Nephron progenitor cell (in vitro differentiated cells): ENCODE measurements around the gene CITED2.

ENCODE experiments used
- DNase-seq: peaks from one replicate; pipeline ENCODE4 v3.0.0; 2021
- H3K27ac Mint-ChIP-seq: 2 replicates; pipeline ENCODE4 v1.8.0; 2021; ENCODE audit warnings: mild to moderate bottlenecking, moderate library complexity, mixed read lengths
- H3K27me3 Mint-ChIP-seq: 2 replicates; pipeline ENCODE4 v1.8.0; 2021; ENCODE audit warnings: mild to moderate bottlenecking, low read depth, mixed read lengths; ENCODE audit not compliant: poor library complexity
- H3K36me3 Mint-ChIP-seq: 2 replicates; pipeline ENCODE4 v1.8.0; 2021; ENCODE audit warnings: low read depth, mixed read lengths
- H3K4me1 Mint-ChIP-seq: 2 replicates; pipeline ENCODE4 v1.8.0; 2021; ENCODE audit warnings: mixed read lengths
- H3K4me3 Mint-ChIP-seq: 2 replicates; pipeline ENCODE4 v1.8.0; 2021; ENCODE audit warnings: mild to moderate bottlenecking, moderate library complexity, mixed read lengths
- H3K9me3 Mint-ChIP-seq: 2 replicates; pipeline ENCODE4 v1.8.0; 2021; ENCODE audit warnings: mild to moderate bottlenecking, moderate library complexity, mixed read lengths
- TF ChIP-seq, protein P1 (sequence below): fragments of 200-600 bp; sonication (generic); IDR thresholded peaks from 2 replicates; pipeline ENCODE4 v1.5.0; 2021; ENCODE audit warnings: antibody characterized with exemption

Gene CITED2, protein sequence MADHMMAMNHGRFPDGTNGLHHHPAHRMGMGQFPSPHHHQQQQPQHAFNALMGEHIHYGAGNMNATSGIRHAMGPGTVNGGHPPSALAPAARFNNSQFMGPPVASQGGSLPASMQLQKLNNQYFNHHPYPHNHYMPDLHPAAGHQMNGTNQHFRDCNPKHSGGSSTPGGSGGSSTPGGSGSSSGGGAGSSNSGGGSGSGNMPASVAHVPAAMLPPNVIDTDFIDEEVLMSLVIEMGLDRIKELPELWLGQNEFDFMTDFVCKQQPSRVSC

DNA sequence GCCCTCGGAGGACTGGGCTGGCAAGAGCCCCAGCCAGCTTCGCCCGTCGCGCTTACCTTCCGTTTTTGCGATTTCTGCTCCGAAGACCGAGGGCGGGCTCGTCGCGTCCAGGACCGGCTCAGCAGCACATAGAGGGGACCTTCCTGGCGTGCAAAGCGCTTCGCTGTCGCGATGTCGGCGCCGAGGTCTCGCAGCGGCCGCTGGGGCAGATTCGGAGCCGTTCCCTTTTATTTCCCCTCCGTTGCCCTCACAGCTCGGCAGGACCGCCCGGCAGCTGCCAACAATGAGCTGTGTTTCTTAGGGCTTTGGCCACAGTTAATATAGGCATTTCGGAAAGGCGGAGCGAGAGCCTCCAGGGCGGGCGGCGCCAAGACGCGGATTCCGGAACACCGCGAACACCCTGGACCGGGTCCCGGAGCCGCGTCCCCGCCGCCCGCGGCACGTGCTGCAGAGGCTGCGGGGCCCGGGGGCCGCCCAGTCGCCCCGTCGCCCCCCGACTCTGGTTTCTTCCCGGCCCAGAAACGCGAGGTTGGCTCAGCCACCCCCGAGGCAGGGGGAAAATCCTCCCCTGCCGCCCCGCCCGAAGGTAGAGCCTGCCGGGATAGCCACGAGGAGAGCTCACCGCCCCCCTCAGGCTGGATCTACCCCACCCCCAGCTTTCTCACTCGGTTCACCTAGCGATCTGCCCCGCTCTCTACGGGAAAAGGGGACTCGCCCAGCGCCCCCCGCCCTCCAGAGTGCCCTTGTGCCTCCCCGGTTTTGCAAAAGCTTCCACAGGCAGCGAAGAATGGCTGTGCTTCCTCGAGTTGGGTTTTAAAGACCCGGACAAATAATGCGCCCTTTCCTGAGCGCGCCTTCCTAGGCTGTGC lies at the start of gene CITED2:
Gene CITED2 (minus strand): TSS at position 292 of the 869 bp plus-strand sequence. CDS start 704 bp downstream, outside the sequence.
- Mint-ChIP-seq H3K27ac (peak within 1 kb of the TSS; percentile 99), H3K4me1 (peaks cover 60% of the 10 kb centered on the region), H3K36me3 (peaks cover 46% of the 10 kb centered on the region), H3K4me3 (peak within 1 kb of the TSS; percentile 96), H3K27me3 (peaks cover 9% of the 10 kb centered on the region), H3K9me3 (peaks cover 4% of the 10 kb centered on the region)
- peak; percentile 93 for DNase-seq
- TF ChIP-seq, protein P1, sequence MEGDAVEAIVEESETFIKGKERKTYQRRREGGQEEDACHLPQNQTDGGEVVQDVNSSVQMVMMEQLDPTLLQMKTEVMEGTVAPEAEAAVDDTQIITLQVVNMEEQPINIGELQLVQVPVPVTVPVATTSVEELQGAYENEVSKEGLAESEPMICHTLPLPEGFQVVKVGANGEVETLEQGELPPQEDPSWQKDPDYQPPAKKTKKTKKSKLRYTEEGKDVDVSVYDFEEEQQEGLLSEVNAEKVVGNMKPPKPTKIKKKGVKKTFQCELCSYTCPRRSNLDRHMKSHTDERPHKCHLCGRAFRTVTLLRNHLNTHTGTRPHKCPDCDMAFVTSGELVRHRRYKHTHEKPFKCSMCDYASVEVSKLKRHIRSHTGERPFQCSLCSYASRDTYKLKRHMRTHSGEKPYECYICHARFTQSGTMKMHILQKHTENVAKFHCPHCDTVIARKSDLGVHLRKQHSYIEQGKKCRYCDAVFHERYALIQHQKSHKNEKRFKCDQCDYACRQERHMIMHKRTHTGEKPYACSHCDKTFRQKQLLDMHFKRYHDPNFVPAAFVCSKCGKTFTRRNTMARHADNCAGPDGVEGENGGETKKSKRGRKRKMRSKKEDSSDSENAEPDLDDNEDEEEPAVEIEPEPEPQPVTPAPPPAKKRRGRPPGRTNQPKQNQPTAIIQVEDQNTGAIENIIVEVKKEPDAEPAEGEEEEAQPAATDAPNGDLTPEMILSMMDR, result no peak

DNA sequence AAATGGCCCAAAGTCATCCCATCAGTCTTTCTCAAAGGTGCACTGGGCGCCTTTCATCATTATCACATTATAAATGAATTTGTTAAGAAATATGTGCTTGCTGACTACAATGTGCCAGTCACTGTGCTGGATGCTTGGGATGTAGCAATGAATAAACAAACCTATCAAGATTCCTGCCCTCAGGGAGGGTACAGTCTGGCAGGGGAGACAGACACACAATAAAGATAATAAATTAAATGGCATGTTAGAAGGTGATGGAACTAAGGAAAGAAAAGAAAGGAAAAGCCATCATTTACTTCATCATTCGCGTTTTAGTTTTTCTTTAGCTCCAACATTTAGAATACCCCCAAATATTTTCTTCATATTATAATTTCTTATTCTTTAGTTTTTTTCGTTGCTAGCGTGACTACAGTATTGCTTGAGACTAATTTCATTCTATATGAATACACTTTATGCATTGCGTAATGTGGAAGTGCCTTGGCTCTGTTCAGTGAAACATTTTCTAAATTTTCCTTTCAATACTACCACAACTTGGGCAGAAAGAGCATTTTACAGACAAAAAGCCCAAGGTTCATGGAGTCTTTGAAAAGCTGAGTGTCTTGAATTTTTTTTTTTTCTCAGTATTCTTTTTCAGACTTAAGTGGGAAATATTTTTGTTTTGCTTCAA lies 48.7 kb upstream of the CITED2 start:
- DNase-seq, result no peak
- Mint-ChIP-seq H3K27me3 (no peaks in the 10 kb centered on the region), H3K27ac (no peak overlapping the region), H3K9me3 (no peaks in the 10 kb centered on the region), H3K4me1 (peaks cover 36% of the 10 kb centered on the region), H3K36me3 (no peaks in the 10 kb centered on the region), H3K4me3 (no peak overlapping the region)
- TF ChIP-seq, protein P1, result no peak

DNA sequence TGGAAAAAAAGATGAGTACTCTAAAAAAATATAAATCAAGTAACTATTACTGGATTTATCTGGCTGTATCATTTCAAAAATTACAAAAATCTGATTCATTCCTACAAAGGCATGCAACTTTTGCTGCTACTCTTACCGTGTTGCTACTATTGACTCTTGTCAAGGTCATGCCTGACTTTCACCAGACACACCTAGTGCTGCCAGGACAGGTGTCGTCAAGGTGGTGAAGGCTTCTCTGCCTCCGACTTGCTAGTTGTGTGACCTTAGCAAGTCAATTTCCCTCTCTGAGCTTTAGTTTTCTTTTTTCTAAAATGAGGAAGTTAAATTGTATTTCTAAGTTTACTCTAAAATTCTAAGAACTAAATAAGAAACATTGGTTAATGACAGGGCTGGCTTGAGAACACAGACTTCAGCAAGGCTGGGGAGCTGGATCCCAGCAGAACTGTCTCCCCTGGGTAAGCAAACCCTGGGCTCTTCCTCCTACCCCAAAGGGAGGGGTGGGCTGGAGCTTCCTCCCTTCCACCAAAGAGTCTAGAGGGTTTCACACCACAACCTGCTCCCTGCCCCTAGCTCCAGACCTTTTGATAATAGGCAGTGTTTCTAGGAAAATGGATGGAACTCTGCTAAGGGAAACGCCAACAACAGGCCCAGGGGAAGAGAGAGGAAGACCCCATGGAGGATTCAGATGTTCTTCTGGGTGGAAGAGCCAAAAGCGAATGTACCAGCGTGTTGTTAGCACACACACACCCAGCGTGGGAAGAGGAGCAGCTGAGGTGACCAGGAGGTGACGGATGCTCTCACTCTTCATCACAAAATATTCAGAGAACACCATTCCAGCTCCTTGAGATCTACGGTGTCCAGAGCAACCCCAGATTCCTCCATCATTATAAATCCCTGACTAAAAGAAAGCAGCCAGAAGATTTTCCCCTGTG lies 47.9 kb upstream of the CITED2 start:
- H3K36me3 Mint-ChIP-seq, result no peaks in the 10 kb centered on the region
- H3K4me3 Mint-ChIP-seq, result no peak overlapping the region
- H3K27ac Mint-ChIP-seq, result no peak overlapping the region
- TF ChIP-seq, protein P1, result no peak
- H3K9me3 Mint-ChIP-seq, result no peaks in the 10 kb centered on the region
- peaks cover 32% of the 10 kb centered on the region for H3K4me1 Mint-ChIP-seq
- H3K27me3 Mint-ChIP-seq, result no peaks in the 10 kb centered on the region
- no peak for DNase-seq

DNA sequence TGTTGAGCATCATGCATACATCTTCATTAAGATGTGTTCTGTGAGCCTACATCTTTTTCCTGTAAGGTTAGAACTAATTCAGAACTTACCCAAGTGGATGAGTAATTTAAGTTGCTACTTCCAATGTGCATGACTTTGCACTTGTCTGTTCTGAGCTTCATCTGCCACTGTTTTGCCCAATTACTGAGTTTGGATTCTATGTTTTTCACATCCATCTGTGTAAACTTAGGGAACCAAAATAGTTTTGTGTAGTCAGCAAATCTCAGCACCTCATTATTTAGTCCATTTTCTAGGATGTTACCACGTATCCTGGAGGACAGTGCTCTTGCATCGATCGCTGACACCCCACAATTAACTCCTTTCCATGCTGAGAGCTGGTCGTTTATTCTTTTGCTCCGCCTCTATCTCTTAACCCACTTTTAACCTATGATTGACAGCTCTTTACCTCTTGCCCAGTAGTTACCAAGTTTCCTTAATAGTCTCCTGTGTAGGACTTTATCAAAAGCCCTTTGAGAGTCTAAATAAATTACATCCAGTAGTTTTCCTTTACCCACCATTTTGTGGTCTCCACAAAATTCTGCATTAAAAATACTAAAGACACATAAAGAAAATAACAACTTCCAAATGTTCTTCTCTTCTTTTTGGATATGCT lies 44.2 kb upstream of the CITED2 start:
- Mint-ChIP-seq H3K4me1 (peaks cover 25% of the 10 kb centered on the region), H3K27ac (no peak overlapping the region), H3K9me3 (no peaks in the 10 kb centered on the region), H3K27me3 (no peaks in the 10 kb centered on the region), H3K36me3 (no peaks in the 10 kb centered on the region), H3K4me3 (no peak overlapping the region)
- TF ChIP-seq, protein P1, result no peak
- DNase-seq, result no peak

DNA sequence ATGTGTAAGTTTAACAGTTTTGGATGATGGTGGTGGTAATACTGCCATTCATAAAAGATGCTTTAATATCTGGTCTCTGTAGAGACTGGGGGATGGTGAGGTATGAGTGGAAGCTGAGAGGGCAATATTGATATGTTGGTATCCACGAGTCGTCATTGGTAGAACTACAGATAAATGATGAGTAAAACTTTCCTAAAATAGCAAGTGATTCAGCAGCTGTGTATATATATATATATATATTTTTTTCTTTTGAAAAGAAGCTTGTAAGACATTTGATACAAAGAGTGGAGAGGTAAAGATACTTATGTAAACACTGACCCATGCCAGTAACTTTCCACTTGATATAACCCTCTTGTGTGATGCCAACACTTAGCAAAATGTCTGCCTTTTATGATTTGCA lies 41.7 kb upstream of the CITED2 start:
- DNase-seq, result no peak
- no peak overlapping the region for H3K27ac Mint-ChIP-seq
- H3K36me3 Mint-ChIP-seq, result no peaks in the 10 kb centered on the region
- no peak overlapping the region for H3K4me3 Mint-ChIP-seq
- H3K9me3 Mint-ChIP-seq, result no peaks in the 10 kb centered on the region
- H3K27me3 Mint-ChIP-seq, result no peaks in the 10 kb centered on the region
- peaks cover 16% of the 10 kb centered on the region for H3K4me1 Mint-ChIP-seq
- TF ChIP-seq, protein P1, result no peak
